Activated CD4-positive, alpha-beta T cell treated with anti-CD3 and anti-CD28 coated beads, Interleukin-2, amount 50 U/mL, for 1 hour (primary cell): ENCODE results near the gene FKBP2.

Experiments used
- DNase-seq: peaks from one replicate; pipeline ENCODE4 v3.0.0-alpha.2; 2020

The FKBP2 gene

GRCh38 chr11:64219755-64220154 is 21.1 kb upstream of the FKBP2 start:
- DNase-seq: no peak

- no peak for DNase-seq
These were observed 20.6 kb upstream of the FKBP2 start for GRCh38 chr11:64220271-64220670.

- DNase-seq: no peak
These were observed 20.1 kb upstream of the FKBP2 start for GRCh38 chr11:64220798-64221197.

GRCh38 chr11:64222651-64223000 is 18.3 kb upstream of the FKBP2 start:
- no peak for DNase-seq

- no peak for DNase-seq
These were observed 17.8 kb upstream of the FKBP2 start for GRCh38 chr11:64223001-64223651.

GRCh38 chr11:64224151-64224890 is 16.6 kb upstream of the FKBP2 start:
- no peak for DNase-seq

GRCh38 chr11:64224891-64225607 is 15.8 kb upstream of the FKBP2 start:
- DNase-seq: no peak

- peak; percentile 88 for DNase-seq
These were observed 15.0 kb upstream of the FKBP2 start, which contains the start of the genes NUDT22 and TRPT1 for GRCh38 chr11:64225608-64226506. NUDT22 (plus strand) TSS chr11:64226274; CDS start chr11:64226653, 379 bp downstream. TRPT1 (minus strand) TSS chr11:64226186; CDS start chr11:64225860, 326 bp downstream.

- peak; percentile 41 for DNase-seq
These were observed 14.3 kb upstream of the FKBP2 start for GRCh38 chr11:64226507-64227051.

- no peak for DNase-seq
These were observed 13.4 kb upstream of the FKBP2 start for GRCh38 chr11:64227405-64227956.

GRCh38 chr11:64229090-64229743 is 11.7 kb upstream of the FKBP2 start:
- no peak for DNase-seq

- no peak for DNase-seq
These were observed 11.1 kb upstream of the FKBP2 start for GRCh38 chr11:64229744-64230170.

GRCh38 chr11:64230171-64230984 is 10.5 kb upstream of the FKBP2 start, which contains the start of gene DNAJC4:
DNAJC4 (plus strand) TSS chr11:64230548; CDS start chr11:64230855, 307 bp downstream.
- DNase-seq: peak; percentile 83

GRCh38 chr11:64230985-64231365 is 9.9 kb upstream of the FKBP2 start:
- DNase-seq: no peak

GRCh38 chr11:64231546-64231945 is 9.3 kb upstream of the FKBP2 start:
- DNase-seq: no peak

GRCh38 chr11:64232182-64232966 is 8.5 kb upstream of the FKBP2 start:
- no peak for DNase-seq

GRCh38 chr11:64232967-64233315 is 8.0 kb upstream of the FKBP2 start:
- no peak for DNase-seq

- peak; percentile 67 for DNase-seq
These were observed 6.8 kb upstream of the FKBP2 start, which contains the start of gene VEGFB for GRCh38 chr11:64233913-64234586. VEGFB (plus strand) TSS chr11:64234584; CDS start chr11:64234834, 250 bp downstream.
